HG02798 (cell line): ENCODE data around the gene ARL15.
"Not testable (repeated sequence)": the region's sequence is repeated elsewhere in the genome, so short reads cannot be mapped to it uniquely, and the experiment has no call there.

Experiments used
- ATAC-seq: cut with Tn5 transposase; IDR thresholded peaks from one replicate; pipeline ENCODE4 v1.9.1; 2021; ENCODE audit warnings: mild to moderate bottlenecking; ENCODE audit not compliant: unreplicated experiment, poor library complexity

ARL15 gene

GRCh38 chr5:53882006-53882675 lies 428.2 kb downstream of the ARL15 start:
- no peak for ATAC-seq

- no peak for ATAC-seq
Measured at GRCh38 chr5:53879708-53880323, 430.6 kb downstream of the ARL15 start.

GRCh38 chr5:53878015-53878414 lies 432.4 kb downstream of the ARL15 start:
- ATAC-seq = no peak

- no peak for ATAC-seq
Measured at GRCh38 chr5:53877243-53877642, 433.1 kb downstream of the ARL15 start.

GRCh38 chr5:53874409-53874808 lies 436.0 kb downstream of the ARL15 start:
- ATAC-seq = no peak

GRCh38 chr5:53873235-53873634 lies 437.1 kb downstream of the ARL15 start:
- ATAC-seq = no peak

GRCh38 chr5:53871775-53872174 lies 438.6 kb downstream of the ARL15 start:
- no peak for ATAC-seq

GRCh38 chr5:53871050-53871449 lies 439.3 kb downstream of the ARL15 start:
- ATAC-seq = no peak

- ATAC-seq = no peak
Measured at GRCh38 chr5:53858700-53859456, 451.5 kb downstream of the ARL15 start.

GRCh38 chr5:53856506-53856905 lies 453.9 kb downstream of the ARL15 start:
- ATAC-seq = no peak

- ATAC-seq = not testable (repeated sequence)
Measured at GRCh38 chr5:53836851-53837430, 473.4 kb downstream of the ARL15 start.

GRCh38 chr5:53834500-53834899 lies 475.9 kb downstream of the ARL15 start:
- no peak for ATAC-seq
